Fibroblast of skin of right biceps (primary cell): Measurements from ENCODE around the gene PTPRM.

Source experiments
- DNase-seq: peaks from one replicate; pipeline ENCODE4 v3.0.0-alpha.2; 2013

The PTPRM gene

DNA sequence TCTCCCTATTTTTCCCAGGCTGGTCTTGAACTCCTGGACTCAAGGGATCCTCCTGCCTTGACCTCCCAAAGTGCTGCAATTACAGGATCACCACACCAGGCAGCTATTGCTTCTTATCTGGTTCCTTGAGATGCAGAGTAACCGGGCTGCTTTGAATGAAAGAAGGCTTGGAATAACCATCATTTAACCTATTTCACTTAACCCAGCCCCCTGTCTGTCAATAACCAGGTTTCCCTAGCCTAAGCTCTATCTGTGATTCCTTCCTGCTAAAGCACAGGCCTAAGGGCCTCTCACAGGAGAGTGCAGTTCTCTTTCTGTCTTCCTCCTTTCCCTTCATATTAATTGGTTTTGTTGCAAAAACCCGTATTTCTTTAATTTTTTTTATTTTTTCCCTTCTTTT lies 648.6 kb downstream of the PTPRM start:
- no peak for DNase-seq

DNA sequence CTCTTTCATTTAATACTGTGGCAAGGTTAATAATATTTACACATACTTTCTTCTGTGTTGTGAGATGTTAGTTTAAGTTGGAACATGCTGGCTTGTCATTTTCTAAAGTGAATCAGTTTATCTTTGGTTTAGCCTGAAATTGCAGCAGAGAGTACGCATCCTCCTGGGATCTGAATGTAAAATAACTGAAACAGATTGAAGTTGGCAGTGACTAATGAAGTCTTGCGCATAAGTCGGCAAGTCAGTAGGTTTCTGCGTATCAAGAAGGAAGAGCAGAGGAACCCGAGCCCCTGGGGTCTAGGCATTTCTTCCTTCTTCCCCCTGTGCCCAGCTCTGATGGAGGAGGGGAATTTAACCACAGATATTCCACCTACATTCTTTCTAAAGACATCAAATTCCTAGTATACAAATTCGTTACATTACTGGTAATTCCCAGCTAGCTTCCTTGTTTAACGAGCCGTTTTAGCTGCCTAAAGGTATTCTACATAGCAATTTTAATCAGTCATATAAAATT lies 650.0 kb downstream of the PTPRM start:
- DNase-seq: no peak

DNA sequence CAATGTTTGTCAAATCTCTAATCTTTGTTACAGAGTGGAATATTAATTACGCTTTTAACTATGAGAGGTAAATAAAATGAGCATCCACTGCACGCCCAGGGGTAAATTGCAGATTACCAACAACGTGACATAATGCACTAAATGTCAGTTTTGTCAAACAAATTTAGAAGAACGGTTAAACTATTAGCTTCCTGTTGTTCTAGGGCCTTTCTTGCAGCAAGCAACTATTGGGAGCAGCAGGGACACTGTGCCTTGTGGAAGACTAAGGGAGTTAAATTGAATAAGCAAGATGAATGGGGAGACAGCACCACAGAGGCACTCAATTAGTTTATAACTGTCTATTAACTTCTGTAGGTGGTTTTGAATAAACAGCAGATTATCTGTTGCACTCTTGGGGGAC lies 651.1 kb downstream of the PTPRM start:
- no peak for DNase-seq

DNA sequence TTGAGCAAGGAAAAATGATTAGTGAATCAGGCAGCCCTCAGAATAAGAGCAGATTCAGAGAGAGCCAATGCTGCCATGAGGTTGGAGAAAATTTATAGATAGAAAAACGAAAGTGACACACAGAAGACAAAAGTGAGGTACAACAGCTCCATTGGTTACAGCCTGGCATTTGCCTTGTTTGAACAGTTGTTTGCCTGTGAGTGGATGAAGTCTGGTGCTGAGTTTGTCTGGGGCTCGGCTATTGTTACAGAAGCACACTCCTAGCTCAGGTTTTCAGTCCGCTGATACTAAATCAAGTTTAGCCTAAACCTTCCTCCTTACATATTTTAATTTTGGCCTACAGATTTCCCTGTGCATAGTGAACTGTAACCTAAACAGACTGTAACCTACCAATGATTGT lies 654.3 kb downstream of the PTPRM start:
- DNase-seq: no peak

DNA sequence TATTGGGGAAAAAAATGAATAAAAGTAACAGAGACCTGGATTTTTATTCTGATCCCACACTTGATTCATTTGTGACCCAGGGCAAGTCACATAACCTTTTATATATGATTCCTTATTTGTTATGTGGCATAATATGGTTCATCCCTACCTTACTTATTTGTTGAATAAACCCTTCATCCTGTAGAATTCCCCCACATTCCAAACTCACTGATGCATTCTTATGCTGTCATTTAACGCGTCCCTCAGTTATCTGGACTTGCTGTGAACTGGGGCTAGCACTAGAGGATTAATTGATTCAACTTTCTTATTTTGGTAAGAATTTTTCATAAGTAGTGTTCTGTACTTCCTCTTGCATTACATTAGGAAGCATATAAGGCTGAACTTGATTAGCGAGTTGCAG lies 657.5 kb downstream of the PTPRM start:
- DNase-seq: no peak

DNA sequence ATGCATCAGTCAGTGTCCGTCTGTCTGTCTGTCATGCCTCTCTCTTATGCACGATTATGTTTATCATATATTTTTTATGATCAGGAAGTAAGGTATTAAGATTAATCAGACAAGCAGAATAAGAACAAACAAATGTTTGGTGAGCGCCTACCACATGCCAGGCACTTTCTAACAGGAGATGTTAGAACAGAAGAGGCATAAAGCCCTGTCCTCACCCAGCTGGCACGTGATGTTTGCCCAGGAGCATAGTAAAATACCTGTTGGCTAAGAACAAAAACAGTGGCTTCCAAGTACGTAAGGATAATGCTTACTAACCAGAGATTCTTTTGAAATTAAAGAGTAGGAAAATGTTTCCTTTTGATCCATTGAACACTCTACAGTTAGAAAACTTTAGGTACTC lies 661.9 kb downstream of the PTPRM start:
- DNase-seq: no peak

DNA sequence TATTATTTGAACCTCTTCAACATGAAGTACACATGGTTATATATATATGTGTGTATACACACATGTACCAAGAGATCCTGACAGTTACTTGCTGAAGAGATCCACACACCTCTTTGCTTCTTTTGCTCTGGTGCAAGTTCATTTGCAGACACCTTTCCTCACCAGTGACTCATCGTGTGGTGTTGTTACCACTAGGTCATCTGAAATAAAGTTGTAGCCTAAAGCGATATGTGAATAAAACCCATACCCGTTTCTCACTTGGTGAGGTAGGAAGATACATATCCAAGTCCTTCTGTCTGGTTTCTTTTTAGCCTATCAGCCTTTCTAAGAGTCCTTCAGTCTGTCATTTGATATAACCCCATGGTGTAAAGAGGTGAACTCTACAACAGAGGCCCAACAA lies 662.7 kb downstream of the PTPRM start:
- no peak for DNase-seq

DNA sequence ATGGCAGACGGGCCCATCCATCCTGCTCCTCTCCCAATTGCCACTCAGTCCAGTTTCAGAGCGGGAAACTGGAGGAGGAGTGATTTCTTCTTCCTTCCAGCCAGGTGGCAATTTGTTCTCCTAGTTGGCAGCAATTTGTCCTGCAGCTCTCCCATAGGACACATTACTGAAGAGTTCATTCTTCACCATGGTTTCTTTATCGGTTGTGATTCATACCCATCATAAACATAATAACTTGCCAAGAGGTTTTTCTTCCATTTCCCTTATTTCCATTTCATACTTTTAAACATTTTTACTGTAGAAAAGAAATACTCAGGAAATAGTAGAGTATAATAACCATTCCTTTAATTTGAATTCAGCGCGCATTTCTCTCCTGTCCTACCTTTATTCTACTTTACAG lies 664.2 kb downstream of the PTPRM start:
- DNase-seq: no peak

DNA sequence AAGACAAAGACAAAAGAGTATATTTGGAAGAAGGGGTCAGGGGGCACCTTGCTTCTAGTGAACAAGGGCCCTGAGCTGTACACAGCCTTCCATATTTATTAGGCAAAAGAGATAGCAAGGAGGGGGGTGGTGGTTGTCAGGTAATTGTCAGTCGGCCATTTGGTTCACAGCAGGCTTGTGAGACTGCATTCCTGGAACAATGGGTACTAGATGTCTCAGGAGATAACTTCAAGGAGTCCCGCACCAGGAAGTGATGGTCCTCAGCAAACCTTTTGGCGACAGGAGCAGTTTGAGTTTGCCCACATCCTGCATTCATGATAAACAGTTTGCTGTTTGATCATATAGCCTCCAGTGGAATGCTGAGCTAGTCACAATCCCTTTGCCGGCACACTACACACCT lies 665.7 kb downstream of the PTPRM start:
- DNase-seq: no peak

DNA sequence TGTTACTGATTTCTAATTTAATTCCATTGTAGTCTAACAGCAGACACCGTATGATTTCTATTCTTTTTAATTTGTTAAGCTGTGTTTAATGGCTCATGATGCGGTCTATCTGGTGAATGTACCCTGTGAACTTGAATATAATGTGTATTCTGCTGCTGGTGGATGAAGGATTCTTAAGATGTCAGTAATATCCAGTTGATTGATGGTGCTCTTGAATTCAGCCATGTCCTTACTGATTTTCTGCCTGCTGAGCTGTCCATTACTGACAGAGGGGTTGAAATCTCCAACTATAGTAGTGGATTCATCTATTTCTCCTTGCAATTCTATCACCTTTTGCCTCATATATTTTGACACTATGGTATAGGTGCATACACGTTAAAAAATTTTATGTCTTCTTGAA lies 668.8 kb downstream of the PTPRM start:
- no peak for DNase-seq

DNA sequence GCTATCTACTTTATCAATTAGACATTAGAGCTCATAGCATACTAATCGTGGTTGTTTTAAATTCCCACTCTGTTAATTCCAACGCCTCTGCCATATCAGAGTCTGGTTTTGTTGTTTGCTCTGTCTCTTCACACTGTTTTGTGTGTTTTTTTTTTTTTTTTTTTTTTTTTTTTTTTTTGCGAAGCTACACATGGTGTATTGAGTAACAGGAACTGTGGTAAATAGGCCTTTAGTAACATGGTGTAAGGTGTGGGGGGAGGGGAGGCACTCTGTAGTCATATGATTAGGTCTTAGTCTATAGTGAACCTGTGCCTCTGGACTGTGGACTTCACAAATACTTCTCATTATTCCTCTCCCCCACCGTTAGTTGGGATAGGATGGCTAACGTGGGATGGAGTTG lies 671.4 kb downstream of the PTPRM start:
- DNase-seq: no peak

DNA sequence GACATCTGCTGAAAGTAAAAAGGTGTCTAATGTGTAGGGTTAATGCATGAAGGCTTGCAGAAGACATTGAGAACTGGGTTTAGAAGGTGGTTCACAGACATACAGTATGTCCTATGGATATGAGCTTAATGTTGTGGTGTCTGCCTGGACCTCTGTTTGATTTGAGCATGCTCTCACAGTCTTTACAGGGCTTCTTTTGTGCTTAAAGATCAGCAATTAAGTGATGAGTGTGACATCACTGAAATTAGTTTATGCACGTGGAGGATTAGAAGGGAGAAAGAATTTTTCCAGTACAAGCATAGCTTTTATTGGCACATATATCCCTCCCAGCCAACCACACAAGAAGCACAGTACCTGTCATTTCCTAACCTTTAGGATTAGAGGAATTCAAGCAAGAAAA lies 674.6 kb downstream of the PTPRM start:
- no peak for DNase-seq

DNA sequence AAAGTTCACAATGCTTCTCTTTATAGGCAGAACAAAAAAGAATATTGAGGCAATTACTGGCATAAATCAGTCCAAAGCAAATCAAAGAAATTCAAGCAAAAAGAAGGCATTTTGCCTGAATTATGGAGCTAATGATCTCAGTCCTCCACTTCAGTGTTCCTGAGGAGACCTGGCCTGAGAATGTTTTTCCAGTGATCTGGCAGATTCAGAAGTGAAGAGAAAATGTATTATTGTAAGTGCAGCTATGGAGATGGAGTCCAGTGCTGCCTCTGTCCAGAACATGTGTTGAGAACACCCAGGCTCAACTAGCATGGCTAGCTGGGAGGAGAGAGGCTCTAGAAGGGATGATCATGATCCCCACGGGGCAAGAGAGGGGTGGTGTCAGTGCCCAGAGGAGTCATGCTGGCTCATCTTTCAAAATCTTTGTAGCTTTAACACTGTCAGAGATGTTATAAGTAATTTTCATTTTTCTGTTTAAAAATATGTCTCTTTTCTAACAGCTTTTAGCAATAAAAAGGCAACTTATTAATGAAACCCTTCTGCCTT lies 675.1 kb downstream of the PTPRM start:
- DNase-seq: no peak

DNA sequence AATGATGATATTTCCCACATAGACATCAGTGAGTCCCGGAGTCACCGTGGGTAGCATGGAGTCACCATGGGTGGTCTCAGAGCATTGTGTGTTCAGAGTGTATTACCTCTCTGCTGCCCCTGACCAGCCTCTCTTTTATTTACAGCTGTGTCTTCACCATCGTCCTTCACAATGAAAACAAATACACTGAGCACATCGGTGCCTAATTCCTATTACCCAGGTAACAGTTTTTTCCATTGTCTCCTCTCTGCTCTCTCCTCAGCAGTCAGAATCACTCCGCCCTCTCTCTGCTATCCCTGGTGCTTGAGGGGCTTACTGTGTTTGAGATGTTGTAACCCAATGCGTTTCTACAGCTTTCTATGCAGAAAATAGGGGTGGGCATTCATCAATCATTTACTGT lies 680.6 kb downstream of the PTPRM start:
- DNase-seq: no peak

DNA sequence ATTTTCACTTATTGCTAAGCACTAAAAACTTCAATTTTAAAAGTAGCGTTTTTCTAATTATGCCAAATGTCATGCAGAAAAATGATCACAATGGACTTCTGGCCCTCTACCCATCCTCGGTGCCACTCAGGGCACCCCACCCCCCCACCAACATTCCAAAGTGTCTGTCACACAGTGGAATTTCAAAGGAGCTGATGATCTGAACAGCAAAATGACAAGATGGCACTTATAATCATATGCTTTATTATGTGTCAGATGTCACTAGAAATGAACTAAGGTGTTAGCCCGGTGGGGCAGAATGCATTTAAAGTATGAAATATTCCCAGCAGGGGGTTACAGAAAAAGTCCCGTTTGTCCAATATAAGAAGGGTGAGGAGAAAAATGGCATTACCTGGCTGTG lies 681.5 kb downstream of the PTPRM start:
- no peak for DNase-seq

DNA sequence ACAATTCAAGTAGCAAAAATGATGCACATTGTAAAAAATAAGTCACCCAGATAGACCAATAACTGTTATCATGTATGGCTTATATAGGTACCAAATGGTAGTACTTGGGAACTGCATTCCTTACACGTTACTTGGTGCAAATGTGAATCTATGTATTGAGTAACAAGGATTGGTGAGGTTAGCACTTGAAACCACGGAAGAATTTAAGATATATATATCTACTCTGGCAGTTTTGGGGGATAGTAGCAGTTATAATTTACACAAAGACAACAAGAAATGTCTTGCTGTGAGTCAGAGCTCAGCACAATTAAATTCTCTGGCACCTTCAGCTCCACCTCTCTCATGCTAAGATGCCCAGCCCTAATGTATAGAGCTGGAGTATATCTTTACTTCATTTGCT lies 682.7 kb downstream of the PTPRM start:
- peak; percentile 69 for DNase-seq

DNA sequence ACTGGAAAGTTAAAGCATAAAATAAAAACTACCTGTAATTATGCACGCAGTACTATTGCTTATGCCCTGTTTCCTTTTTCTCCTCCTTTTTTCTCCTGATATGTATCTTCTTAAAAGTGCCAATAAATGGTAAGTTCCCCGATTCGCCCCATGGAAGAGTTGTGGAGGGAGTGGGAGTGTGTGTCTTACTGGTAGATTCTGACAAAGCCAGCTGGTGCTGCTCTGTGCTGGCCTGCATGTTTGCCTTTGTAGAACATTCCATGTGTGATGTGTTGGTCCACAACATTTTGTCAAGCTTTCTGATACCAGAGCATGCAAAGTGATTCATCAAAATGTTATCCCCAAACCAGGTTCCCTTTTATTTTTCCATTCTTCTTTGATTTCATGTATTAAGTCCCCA lies 685.3 kb downstream of the PTPRM start:
- DNase-seq: no peak

DNA sequence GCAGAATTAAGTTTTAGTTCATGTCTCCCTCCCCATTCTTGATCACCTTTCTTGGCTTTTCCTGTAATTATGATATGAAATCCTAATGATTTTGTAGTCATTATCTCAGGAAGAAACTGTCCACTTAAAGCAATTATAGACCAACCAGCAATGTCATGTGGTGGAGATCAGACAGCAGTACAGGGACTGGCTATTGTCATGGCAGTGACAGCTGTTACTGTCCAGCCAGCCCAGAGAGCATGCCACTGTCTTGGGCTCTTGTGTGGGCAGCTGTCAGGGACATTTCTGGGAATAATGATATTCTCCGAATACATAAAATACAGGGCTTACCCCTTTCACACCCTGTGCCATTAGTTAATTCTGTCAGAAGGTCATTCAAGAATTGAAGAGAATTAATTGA lies 686.8 kb downstream of the PTPRM start:
- no peak for DNase-seq

DNA sequence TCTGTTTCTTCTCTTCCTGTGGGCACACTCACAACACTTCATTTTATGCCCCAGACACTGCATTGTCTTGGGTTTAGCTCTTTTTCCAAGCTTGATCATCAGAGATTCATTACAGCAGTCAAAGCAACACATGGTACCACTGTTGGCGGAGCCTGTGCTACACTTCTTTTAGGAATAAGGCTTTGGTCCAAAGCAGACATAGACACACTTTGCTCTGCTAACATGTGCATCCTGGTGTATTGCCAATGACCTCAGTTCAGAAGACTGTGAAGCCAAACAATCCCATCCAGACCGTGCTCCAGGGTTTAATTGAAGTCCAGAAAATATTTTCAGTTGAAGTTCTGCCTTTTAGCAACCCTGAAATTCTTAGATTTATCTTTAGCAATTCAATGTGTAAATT lies 687.5 kb downstream of the PTPRM start:
- DNase-seq: no peak

DNA sequence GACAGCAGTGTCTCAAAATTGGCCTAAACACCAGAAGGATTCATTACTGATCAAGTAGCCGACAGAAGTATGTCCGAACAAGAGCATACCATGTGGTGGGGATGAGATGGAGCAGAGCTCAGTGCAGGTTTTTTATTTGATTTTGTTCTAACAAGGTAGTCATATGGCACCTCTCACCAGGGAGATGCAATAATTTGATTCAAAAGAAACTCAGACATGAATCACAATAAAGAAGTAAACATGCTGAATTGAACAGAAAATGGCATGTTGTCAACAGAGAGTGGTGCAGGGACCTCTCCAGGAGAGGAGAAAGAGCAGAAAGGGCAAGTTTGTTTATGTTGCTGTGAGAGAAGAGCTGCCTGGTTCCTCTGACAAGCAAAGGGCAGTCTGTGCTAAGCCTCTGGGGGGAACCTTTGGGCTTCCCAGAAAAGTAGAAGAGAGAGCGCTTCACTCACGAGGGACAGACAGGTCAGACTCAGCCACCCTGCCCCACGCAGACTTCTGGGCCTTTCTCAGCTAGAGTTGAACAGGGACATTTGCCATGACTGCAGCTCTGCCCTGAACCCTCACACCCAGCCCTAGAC lies 690.8 kb downstream of the PTPRM start:
- no peak for DNase-seq

DNA sequence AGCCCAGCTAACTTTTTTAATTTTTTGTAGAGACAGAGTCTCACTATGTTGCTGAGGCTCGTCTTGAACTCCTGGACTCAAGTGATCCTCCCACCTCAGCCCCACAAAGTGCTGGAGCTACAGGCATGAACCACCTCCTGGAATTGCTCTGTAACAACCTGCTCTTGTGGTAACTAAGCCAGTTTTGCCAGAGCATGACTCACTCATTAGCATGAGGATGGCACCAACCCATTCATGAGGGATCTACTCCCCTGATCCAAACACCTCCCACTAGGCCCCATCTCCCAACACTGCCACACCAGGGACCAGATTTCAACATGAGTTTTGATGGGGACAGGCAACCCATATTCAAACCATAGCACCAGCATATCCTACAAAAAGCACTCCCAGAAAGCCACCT lies 693.2 kb downstream of the PTPRM start:
- DNase-seq: no peak

DNA sequence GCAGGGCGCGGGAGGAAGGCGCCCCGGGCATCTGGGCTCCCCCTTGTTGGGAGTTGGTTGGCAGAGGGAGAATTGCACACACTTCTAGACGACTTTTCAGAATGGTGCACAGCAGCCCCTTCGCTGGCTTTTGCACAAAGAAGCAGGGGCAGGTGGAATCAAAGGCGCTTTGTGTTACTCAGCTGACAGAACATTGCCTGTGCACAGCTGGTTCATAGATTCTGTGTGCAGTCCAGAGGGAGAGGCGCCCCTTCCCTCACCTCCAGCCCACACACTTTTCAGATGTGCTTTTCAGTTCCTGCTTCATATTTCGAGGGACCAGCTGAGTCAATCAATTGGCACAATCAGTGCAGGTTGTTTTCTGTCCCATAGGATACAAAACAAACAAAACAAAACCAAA lies 693.7 kb downstream of the PTPRM start:
- DNase-seq: no peak

DNA sequence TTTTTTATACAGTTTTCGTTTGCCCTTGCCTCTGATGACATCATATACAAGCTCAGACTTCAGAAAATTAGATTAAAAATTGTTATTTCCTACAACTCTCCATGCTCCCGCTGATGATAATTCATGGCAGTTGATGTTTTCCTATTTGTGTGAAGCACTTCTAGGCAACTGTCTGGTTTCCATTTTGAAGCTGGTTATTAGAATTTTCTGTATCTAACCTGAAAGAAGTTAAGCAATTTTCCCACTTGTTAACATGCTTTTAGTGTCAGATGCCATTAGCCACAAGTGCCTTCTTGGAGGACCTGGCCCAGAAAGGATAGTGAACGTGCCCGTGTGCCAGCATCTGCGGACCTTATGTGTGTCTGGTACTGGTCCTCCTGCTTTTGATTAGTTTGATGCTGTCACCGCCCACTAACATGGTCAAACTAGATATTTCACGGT lies 694.6 kb downstream of the PTPRM start:
- DNase-seq: no peak

DNA sequence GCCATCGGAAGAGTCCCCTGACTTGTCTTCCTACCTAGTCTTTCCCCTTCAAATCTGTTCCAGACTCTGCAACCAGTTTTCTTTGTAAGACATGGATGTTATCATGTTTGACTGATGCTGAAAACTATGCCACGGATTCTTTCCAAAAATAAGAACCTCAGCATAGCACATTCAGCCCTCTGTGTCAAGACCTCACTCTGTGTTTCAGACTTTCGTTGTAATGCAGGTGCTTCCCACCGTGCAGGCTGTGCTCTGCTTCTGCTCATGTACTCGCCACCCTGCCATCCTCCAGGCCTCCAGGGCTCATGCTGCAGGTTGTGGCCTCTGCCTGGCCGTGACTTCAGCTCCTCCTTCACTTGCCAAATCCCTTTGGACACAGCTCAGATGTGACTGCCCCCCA lies 695.1 kb downstream of the PTPRM start:
- DNase-seq: no peak

DNA sequence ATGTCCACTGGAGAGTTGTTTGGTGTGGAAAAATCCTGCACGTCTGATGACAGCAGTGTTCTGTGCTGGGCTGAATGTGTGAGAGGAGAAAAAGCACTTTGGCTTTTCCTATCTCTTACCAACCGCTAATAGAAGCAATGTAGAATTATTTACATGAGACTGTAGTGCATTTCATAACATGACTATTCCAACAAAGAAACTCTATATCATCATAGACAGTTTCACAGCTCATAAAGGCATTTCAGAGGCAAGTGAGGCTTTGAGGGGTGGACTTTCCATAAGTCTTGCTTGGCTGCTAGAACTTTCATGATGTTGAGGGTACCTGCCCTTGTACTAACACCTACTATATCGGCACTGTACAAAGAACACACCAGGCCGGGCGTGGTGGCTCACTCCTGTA lies 697.0 kb downstream of the PTPRM start:
- no peak for DNase-seq
